HEK293 (cell line): Measurements from ENCODE around the gene CAPRIN1.

Experiments
- GLI4 ChIP-seq: fragments of 450-650 bp; formaldehyde crosslinking; IDR thresholded peaks from 2 replicates; pipeline ENCODE4 v1.5.1; 2016; ENCODE audit warnings: missing biosample characterization, missing genetic modification characterization
- WT1 ChIP-seq: fragments of 450-650 bp; formaldehyde crosslinking; IDR thresholded peaks from 2 replicates; pipeline ENCODE4 v1.5.1; 2016; ENCODE audit warnings: missing biosample characterization, missing genetic modification characterization
- YY1 ChIP-seq: fragments of 450-650 bp; formaldehyde crosslinking; IDR thresholded peaks from 2 replicates; pipeline ENCODE4 v1.5.1; 2018; ENCODE audit warnings: missing biosample characterization, missing genetic modification characterization
- ZEB2 ChIP-seq: fragments of 450-650 bp; formaldehyde crosslinking; IDR thresholded peaks from 2 replicates; pipeline ENCODE4 v1.5.1; 2016; ENCODE audit warnings: missing biosample characterization, missing genetic modification characterization
- ZFP37 ChIP-seq: fragments of 450-650 bp; formaldehyde crosslinking; IDR thresholded peaks from 2 replicates; pipeline ENCODE4 v1.5.1; 2016; ENCODE audit warnings: missing biosample characterization, missing genetic modification characterization
- ZNF138 ChIP-seq: fragments of 450-650 bp; formaldehyde crosslinking; IDR thresholded peaks from 2 replicates; pipeline ENCODE4 v1.5.1; 2016; ENCODE audit warnings: missing biosample characterization, missing genetic modification characterization, borderline replicate concordance
- ZNF221 ChIP-seq: fragments of 450-650 bp; formaldehyde crosslinking; IDR thresholded peaks from 2 replicates; pipeline ENCODE4 v1.5.1; 2017; ENCODE audit warnings: missing biosample characterization, missing genetic modification characterization, borderline replicate concordance
- ZNF549 ChIP-seq: fragments of 450-650 bp; IDR thresholded peaks from 2 replicates; pipeline ENCODE4 v1.5.1; 2018; ENCODE audit warnings: missing biosample characterization, missing genetic modification characterization, mild to moderate bottlenecking, inconsistent platforms, moderate library complexity
- ZNF629 ChIP-seq: fragments of 450-650 bp; formaldehyde crosslinking; IDR thresholded peaks from 2 replicates; pipeline ENCODE4 v1.5.1; 2017; ENCODE audit warnings: missing biosample characterization, missing genetic modification characterization
- ZNF830 ChIP-seq: fragments of 450-650 bp; IDR thresholded peaks from 2 replicates; pipeline ENCODE4 v1.5.0; 2018; ENCODE audit warnings: missing biosample characterization, missing genetic modification characterization, low read depth, mild to moderate bottlenecking, moderate library complexity
- TF ChIP-seq, protein P1 (sequence below): fragments of 450-650 bp; formaldehyde crosslinking; IDR thresholded peaks from 2 replicates; pipeline ENCODE4 v1.5.1; 2016; ENCODE audit warnings: missing biosample characterization, missing genetic modification characterization
- TF ChIP-seq, protein P2 (sequence below): fragments of 450-650 bp; formaldehyde crosslinking; IDR thresholded peaks from 2 replicates; pipeline ENCODE4 v1.5.1; 2016; ENCODE audit warnings: missing biosample characterization, missing genetic modification characterization, borderline replicate concordance
- TF ChIP-seq, protein P3 (sequence below): IDR thresholded peaks from 2 replicates; pipeline ENCODE4 v1.6.1; 2011; ENCODE audit warnings: mild to moderate bottlenecking, low read depth, low read length, borderline replicate concordance
- TF ChIP-seq, protein P4 (sequence below): fragments of 450-650 bp; formaldehyde crosslinking; IDR thresholded peaks from 2 replicates; pipeline ENCODE4 v1.5.1; 2016; ENCODE audit warnings: missing biosample characterization, missing genetic modification characterization

DNA sequence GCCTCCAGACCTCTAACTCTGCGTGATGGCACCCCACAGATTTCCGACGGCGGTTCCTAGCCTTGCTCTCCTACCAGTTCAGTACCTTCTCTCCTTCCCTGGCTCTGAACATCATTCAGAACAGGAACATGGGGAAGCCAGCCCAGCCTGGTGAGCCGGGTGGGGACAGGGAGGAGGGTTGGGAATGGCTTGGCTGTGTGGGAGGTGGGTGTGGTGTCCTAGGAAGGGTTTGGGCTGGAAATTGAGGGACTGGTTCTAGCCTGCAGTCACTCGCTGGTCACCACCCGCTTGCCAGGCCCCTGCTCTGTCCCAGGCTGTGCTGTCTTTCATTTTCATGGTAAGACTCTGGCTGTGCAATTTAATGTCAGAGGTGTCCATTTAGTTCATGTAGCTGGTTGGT, 87.8 kb downstream of the CAPRIN1 start:
- TF ChIP-seq WT1 (no peak), ZFP37 (tag by site-specific recombination) (no peak), ZNF221 (no peak), ZNF549 (tag by site-specific recombination) (no peak), ZEB2 (no peak), ZNF830 (tag by site-specific recombination) (no peak), GLI4 (no peak), ZNF138 (tag by site-specific recombination) (no peak), YY1 (tag by site-specific recombination) (no peak), ZNF629 (tag by site-specific recombination) (no peak)
- TF ChIP-seq, protein P1, sequence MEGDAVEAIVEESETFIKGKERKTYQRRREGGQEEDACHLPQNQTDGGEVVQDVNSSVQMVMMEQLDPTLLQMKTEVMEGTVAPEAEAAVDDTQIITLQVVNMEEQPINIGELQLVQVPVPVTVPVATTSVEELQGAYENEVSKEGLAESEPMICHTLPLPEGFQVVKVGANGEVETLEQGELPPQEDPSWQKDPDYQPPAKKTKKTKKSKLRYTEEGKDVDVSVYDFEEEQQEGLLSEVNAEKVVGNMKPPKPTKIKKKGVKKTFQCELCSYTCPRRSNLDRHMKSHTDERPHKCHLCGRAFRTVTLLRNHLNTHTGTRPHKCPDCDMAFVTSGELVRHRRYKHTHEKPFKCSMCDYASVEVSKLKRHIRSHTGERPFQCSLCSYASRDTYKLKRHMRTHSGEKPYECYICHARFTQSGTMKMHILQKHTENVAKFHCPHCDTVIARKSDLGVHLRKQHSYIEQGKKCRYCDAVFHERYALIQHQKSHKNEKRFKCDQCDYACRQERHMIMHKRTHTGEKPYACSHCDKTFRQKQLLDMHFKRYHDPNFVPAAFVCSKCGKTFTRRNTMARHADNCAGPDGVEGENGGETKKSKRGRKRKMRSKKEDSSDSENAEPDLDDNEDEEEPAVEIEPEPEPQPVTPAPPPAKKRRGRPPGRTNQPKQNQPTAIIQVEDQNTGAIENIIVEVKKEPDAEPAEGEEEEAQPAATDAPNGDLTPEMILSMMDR, result no peak
- TF ChIP-seq, protein P2, sequence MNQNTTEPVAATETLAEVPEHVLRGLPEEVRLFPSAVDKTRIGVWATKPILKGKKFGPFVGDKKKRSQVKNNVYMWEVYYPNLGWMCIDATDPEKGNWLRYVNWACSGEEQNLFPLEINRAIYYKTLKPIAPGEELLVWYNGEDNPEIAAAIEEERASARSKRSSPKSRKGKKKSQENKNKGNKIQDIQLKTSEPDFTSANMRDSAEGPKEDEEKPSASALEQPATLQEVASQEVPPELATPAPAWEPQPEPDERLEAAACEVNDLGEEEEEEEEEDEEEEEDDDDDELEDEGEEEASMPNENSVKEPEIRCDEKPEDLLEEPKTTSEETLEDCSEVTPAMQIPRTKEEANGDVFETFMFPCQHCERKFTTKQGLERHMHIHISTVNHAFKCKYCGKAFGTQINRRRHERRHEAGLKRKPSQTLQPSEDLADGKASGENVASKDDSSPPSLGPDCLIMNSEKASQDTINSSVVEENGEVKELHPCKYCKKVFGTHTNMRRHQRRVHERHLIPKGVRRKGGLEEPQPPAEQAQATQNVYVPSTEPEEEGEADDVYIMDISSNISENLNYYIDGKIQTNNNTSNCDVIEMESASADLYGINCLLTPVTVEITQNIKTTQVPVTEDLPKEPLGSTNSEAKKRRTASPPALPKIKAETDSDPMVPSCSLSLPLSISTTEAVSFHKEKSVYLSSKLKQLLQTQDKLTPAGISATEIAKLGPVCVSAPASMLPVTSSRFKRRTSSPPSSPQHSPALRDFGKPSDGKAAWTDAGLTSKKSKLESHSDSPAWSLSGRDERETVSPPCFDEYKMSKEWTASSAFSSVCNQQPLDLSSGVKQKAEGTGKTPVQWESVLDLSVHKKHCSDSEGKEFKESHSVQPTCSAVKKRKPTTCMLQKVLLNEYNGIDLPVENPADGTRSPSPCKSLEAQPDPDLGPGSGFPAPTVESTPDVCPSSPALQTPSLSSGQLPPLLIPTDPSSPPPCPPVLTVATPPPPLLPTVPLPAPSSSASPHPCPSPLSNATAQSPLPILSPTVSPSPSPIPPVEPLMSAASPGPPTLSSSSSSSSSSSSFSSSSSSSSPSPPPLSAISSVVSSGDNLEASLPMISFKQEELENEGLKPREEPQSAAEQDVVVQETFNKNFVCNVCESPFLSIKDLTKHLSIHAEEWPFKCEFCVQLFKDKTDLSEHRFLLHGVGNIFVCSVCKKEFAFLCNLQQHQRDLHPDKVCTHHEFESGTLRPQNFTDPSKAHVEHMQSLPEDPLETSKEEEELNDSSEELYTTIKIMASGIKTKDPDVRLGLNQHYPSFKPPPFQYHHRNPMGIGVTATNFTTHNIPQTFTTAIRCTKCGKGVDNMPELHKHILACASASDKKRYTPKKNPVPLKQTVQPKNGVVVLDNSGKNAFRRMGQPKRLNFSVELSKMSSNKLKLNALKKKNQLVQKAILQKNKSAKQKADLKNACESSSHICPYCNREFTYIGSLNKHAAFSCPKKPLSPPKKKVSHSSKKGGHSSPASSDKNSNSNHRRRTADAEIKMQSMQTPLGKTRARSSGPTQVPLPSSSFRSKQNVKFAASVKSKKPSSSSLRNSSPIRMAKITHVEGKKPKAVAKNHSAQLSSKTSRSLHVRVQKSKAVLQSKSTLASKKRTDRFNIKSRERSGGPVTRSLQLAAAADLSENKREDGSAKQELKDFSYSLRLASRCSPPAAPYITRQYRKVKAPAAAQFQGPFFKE (tag by site-specific recombination), result no peak
- TF ChIP-seq, protein P3, sequence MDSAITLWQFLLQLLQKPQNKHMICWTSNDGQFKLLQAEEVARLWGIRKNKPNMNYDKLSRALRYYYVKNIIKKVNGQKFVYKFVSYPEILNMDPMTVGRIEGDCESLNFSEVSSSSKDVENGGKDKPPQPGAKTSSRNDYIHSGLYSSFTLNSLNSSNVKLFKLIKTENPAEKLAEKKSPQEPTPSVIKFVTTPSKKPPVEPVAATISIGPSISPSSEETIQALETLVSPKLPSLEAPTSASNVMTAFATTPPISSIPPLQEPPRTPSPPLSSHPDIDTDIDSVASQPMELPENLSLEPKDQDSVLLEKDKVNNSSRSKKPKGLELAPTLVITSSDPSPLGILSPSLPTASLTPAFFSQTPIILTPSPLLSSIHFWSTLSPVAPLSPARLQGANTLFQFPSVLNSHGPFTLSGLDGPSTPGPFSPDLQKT, result no peak
- TF ChIP-seq, protein P4, sequence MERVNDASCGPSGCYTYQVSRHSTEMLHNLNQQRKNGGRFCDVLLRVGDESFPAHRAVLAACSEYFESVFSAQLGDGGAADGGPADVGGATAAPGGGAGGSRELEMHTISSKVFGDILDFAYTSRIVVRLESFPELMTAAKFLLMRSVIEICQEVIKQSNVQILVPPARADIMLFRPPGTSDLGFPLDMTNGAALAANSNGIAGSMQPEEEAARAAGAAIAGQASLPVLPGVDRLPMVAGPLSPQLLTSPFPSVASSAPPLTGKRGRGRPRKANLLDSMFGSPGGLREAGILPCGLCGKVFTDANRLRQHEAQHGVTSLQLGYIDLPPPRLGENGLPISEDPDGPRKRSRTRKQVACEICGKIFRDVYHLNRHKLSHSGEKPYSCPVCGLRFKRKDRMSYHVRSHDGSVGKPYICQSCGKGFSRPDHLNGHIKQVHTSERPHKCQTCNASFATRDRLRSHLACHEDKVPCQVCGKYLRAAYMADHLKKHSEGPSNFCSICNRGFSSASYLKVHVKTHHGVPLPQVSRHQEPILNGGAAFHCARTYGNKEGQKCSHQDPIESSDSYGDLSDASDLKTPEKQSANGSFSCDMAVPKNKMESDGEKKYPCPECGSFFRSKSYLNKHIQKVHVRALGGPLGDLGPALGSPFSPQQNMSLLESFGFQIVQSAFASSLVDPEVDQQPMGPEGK (tag by site-specific recombination), result no peak
